Measurements from ENCODE around the gene PDZD2.

PDZD2 gene

DNA sequence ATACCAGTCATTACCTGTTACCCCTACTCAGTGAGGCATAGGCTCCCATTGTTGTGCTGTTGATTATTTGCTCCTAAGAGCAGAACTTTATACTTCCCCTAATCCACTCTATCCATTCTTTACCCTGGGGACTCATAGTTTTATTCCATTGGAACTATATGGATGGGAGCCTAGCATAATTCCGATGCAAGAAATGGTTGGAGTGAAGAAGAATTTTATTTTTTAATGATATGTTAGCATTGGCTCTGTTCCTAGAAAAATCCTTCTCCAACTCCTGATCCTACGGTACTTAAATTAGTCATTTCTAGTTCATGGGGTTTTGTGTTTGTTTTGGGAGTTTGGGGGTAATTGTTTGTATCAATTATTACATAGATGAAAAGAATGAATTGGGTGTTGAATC lies 343.7 kb downstream of the PDZD2 start:
- no peak overlapping the region for H3K4me3 ChIP-seq (ENCODE audit: low read depth, low read length)
- DNase-seq (ENCODE audit: low read depth) = no peak

DNA sequence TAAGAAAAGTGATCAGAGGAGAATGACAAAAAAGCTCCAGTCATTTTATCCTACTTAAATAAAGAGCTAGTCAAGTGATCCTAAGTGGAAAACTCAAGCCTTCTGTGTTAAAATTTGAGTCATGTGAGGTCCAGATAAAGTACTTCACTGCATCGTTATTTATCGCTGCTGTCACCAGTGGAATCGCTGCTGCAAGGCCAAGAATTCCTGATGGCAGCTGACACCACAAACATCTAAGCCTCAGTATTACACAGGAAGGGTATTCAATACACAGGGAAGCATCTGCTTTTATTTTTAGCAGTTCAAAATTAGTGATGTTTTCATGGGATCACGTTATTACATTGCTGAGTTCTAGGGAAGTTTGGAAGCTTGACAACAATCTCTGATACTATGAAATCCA lies 344.9 kb downstream of the PDZD2 start:
- DNase-seq (ENCODE audit: low read depth) = peak; percentile 47
- H3K4me3 ChIP-seq (ENCODE audit: low read depth, low read length) = no peak overlapping the region

DNA sequence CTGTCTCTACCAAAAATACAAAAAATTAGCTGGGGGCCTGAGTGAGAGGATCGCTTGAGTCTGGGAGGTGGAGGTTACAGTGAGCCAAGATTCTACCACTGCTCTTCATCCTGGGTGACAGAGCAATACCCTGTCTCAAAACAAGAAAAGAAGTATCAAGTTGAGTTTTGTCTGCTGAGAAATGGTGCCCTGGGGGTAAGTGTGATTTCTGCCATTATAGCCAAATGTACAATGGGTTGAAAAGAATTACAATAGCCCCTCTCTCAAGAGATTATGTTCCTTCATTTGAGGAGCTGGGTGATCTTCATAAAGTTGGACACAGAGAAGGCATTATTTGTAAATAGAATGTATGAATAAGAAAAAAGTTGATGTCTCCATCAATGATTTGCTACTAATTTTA lies 345.8 kb downstream of the PDZD2 start:
- no peak overlapping the region for H3K4me3 ChIP-seq (ENCODE audit: low read depth, low read length)
- DNase-seq (ENCODE audit: low read depth) = no peak

DNA sequence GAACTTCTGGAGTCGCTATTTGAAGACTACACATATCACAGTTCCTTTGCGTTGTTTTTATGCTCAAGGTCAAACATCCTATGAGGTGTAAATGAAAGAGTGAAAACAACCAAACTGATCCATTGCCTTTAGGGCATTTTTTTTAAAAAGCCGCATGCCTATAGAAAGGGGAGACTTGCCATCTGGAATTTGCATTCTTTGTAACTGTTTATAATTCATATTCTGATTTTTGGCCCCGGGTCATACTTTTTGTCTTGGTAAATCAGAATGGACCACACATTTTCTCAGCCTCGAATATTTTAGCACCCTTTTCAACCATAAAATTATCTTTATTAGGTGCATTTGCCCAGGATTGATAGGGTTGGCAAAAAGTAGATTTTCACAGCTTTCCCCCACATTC lies 347.2 kb downstream of the PDZD2 start:
- no peak for DNase-seq (ENCODE audit: low read depth)
- H3K4me3 ChIP-seq (ENCODE audit: low read depth, low read length) = no peak overlapping the region

DNA sequence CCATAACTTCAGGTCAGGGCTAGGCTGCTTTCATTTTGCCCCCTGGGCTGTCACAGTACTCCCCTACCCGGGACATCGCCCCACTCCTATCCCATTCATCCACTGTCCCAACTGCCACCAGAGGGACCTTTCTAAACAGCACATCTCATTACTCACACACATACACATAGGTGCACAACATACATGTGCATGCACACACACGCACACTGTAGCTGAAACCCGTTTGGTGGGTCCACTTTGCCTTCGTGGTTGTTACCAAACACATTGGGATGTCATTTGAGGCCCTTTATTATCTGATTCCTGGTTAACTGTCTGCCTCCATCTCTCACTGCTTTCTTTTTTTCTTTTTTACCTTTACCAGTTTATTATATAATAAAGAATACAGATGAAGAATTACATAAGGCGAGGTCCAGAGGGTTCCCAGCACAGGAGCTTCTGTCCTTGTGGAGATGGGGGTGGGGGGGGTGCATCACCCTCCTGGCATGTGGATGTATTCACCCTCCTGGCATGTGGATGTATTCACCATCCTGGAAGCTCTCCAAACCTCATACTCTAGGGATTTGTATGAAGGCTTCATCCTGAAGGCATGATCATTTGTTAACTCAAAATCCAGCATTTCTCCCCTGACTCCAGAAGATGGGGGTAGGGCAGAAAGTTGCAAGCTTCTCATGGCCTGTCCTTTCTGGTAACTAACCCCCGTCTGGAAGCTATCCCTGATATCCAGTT lies 349.2 kb downstream of the PDZD2 start:
- H3K4me3 ChIP-seq (ENCODE audit: low read depth, low read length) = no peak overlapping the region
- DNase-seq (ENCODE audit: low read depth) = peak; percentile 97

DNA sequence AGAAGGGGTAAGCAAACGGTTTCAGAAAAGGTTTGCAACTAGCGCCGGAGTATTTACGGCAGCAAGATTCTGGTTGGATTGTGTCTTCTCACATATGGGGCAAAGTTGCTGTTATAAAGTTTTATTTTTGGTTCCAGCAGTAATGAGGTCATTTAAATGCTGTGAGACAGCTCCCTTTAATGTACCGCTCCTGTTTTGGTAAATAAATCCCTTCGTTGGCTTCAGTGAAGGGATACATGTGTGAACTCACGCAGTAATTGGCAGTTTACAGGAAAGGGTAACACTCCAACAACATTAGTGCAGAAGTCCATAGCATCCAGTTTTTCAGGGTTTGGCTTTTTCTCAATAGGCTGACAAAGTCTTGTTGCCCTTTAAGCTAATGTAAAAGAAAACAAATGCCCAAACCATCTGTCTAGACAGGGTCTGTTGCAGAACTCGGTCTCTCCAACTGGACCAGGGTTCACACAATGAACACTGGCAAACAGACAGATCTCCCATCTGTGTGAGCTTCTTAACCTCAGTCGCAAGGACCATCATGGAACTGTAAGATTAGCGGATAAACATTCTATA lies 351.2 kb downstream of the PDZD2 start:
- no peak overlapping the region for H3K4me3 ChIP-seq (ENCODE audit: low read depth, low read length)
- peak; percentile 9 for DNase-seq (ENCODE audit: low read depth)

DNA sequence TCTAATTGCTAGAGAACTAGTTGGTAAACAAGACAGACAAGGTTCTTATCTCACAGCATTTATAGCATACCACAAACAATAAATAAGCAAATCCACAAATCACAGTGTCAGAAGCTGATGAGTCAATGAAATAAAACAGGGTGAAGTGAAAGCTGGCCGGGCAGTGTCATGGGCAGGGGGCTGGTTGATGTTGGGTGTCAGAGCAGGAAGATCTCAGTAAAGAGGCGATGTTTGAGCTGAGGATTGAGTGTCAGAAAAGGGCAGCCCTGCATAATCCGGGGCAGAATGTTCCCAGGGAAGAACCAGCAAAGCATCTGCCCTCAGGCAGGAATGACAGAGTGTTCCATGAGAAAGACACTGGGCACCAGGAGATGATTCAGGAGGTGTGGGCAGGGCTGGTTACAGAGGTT lies 351.8 kb downstream of the PDZD2 start:
- DNase-seq (ENCODE audit: low read depth) = peak; percentile 4
- H3K4me3 ChIP-seq (ENCODE audit: low read depth, low read length) = no peak overlapping the region

DNA sequence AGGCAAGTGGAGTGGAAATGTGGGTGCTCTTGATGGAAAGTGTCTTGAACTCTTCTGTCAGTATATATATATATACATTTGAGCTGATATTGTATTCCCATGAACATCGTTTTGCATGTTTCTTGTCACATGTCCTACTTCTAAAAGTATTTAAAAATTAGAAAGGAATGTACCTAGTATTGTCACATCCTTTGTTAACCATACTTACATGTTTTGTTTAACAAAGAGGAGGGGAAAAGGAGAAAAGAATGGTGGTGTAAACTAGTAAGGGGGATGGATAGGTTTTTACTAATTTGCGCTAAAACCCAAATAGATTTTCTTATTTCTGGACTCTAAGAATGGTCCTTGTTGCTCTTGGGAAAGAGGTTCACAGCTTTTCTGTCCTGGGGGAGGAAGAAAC lies 353.4 kb downstream of the PDZD2 start:
- no peak overlapping the region for H3K4me3 ChIP-seq (ENCODE audit: low read depth, low read length)
- no peak for DNase-seq (ENCODE audit: low read depth)

DNA sequence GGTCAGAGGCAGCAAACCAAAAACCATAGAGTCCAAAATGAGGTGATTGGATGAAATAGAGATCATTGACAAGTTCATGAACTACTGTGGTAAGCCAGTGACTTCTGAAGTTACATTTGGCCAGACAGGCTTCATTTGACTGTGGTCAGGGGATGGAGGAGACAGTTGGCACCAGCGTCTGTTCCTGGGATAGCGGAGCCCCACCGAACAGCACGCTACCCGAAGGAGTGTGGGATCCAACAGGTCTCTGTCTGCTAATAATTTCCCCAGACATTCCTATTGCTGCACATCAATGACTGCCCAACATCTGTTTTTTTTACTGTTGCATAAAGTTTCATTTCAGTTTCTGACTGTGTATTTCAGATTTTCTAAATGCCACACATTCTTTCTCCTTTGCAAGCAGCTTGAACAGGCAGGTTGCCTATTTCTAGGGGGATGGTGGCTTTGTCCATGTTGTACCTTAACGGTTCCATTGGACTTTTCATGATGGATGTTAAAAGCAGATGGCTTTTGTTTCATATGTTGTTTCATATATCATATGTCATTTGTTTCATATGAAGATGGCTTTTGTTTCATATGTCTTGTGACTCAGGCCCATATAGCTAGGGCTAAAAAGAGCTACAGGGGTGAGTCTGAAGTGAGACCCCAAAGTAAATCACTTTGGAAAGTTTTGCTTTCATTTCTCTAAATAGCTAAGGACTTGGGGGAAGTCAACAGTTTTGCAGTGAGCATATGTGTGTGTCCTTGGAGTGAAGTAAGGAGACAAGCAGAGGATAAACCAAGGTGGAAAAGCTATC lies 354.4 kb downstream of the PDZD2 start:
- no peak overlapping the region for H3K4me3 ChIP-seq (ENCODE audit: low read depth, low read length)
- DNase-seq (ENCODE audit: low read depth) = peak; percentile 31

DNA sequence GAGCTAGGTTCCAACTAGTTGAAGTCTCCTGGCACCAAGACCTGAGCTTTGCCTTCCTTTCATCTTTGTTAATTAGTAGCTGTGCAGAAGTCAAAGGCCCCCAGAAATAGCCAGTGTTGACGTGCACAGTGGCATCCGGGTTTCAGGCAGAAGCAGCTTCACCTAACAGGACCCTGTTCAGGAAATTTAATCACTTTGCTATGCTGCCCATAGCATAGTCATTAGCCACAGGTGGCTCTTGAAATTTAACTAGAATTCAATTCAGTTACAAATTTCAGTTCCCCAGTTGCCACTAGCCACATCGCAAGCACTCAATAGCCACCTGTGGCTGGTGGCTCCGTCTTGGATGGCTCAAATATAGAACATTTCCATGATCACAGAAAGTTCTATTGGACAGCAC lies 356.1 kb downstream of the PDZD2 start:
- DNase-seq (ENCODE audit: low read depth) = no peak
- H3K4me3 ChIP-seq (ENCODE audit: low read depth, low read length) = no peak overlapping the region

DNA sequence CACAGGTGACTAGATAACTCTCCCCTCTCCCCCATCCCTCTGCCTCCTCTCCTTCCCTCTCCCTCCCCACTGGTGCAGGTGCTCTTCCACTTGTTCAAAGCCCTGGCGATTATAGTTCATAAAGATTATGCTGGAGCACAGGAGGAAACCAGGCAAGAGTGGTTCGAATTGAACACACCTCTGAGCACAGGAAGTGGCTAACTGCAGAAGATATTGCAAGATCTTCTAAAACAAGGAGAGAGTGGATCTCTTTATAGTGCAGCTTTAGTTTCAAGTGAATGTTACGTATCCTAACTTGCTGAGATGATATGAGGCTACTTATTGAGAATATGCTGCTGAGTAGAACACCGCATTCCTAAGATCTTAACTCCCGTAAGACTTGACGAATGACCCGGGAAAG lies 356.8 kb downstream of the PDZD2 start:
- no peak for DNase-seq (ENCODE audit: low read depth)
- no peak overlapping the region for H3K4me3 ChIP-seq (ENCODE audit: low read depth, low read length)

DNA sequence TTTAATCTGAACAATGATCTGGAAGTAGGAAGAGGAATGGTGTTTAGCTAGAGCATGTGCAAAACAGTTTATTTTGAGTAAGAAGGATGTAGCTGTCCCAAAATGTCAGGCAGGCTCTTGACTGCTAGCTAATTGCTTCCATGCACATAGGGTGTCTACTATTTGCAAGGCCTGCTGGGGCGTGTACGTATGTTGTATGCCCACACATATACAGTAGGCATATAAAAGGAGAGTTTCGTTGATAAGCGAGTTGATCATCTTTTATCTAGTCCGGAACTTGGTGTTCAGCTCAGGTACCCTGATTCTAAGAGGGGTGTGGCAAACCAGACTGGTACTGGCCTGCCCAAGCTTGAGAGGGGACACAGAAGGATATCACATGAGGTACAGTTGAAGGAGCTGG lies 358.0 kb downstream of the PDZD2 start:
- no peak for DNase-seq (ENCODE audit: low read depth)
- no peak overlapping the region for H3K4me3 ChIP-seq (ENCODE audit: low read depth, low read length)

DNA sequence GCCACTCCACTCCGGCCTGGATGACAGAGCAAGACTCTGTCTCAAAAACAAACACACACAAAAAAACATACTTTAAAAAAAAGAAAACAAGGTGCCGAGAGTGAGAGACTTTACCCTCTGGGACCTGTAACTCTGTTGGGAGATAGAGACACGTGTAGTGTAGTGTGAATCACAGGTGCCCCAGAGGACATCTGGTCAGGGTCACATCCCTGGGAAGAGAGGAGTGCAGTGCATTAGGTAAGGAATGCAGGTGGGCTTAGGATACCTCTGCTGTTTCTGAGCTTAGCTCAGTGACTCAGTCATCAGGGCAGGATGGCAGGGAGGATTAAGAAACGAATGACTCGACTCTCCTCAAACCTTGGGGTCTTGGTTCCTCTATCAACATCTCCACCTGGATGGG lies 360.5 kb downstream of the PDZD2 start:
- H3K4me3 ChIP-seq (ENCODE audit: low read depth, low read length) = no peak overlapping the region
- DNase-seq (ENCODE audit: low read depth) = no peak

DNA sequence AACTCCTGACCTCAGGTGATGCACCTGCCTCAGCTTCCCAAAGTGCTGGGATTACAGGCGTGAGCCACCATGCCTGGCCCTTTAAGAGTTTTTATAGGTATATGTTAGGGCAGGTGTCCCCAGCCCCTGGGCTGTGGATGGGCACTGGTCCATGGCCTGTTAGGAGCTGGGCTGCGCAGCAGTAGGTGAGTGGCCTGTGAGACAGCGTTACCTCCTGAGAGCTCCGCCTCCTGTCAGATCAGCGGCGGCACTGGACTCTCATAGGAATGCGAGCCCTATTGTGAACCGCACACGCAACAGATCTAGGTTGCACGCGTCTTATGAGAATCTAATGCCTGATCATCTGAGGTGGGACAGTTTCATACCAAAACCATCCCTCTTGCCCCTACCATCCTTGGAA lies 361.8 kb downstream of the PDZD2 start:
- no peak overlapping the region for H3K4me3 ChIP-seq (ENCODE audit: low read depth, low read length)
- no peak for DNase-seq (ENCODE audit: low read depth)

DNA sequence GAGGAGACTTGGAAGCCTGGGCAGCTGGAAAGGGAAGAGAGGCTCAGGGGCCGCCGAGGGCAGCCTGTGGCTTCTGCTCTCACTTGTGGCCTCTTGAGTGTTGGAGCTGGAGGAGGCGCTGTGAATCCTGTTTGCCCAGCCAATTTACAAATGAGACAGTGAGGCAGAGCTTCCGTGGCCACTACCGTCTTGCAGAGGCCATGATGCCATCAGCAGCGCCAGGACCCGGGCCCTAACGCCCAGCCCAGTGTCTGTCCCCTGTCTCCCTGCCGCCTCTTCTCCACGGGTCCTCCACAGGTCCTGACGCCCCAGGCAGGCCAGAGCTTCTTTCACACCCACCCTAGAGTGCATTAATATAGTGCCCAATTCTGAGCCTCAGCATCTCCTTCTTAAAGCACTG lies 362.4 kb downstream of the PDZD2 start:
- no peak for DNase-seq (ENCODE audit: low read depth)

DNA sequence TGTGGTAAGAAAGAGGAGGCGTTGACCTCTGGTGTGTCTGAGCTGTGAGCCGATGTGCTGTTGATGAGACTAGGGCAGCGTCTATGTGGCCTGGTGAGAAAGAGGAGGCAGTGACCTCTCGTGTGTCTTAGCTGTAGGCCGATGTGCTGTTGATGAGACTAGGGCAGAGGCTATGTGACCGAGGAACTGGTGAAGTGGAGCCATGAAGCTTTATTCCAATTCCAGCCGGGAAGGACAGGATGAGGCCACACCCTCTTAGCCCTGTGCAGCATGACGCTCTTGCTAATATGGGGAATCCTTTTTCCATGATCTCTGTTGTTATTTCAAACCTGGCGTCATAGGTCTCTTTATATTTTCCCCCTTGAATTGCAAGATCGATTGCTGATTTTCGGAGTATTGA lies 362.8 kb downstream of the PDZD2 start:
- no peak overlapping the region for H3K4me3 ChIP-seq (ENCODE audit: low read depth, low read length)
- no peak for DNase-seq (ENCODE audit: low read depth)

More for the DNA sequence above, 362.4 kb downstream of the PDZD2 start:
- H3K4me3 ChIP-seq (ENCODE audit: low read depth, low read length) = no peak overlapping the region

DNA sequence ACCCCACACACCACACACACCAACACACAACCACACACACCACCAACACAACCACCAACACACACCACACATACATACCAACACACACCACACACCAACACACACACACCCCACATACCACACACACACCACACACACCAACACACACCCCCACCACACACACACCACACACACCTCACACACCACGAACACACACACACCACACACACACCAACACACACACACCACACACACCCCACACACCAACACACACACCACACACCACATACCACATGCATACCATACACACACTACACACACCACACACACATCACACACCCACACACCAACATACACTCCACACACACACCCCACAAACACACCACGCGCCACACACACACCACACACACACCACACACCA lies 363.8 kb downstream of the PDZD2 start:
- no peak for DNase-seq (ENCODE audit: low read depth)
- no peak overlapping the region for H3K4me3 ChIP-seq (ENCODE audit: low read depth, low read length)

DNA sequence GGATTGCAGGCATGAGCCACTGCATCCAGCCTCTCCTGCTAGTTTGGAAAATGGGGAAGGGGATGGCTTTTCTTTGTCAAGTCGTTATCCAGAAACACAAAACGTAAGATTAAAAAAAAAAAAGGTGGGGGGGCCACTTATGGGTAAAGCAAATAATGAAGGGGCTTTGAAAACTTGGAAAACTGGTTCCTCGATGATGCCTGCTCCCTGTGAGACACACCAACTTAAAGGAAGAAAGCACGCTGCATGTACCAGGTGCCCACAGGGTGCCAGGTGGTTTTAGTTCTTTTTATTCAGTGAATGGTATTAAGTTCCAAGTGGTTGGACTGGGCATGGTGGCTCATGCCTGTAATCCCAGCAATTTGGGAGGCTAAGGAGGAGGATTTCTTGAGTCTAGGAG lies 365.1 kb downstream of the PDZD2 start:
- H3K4me3 ChIP-seq (ENCODE audit: low read depth, low read length) = no peak overlapping the region
- DNase-seq (ENCODE audit: low read depth) = no peak

DNA sequence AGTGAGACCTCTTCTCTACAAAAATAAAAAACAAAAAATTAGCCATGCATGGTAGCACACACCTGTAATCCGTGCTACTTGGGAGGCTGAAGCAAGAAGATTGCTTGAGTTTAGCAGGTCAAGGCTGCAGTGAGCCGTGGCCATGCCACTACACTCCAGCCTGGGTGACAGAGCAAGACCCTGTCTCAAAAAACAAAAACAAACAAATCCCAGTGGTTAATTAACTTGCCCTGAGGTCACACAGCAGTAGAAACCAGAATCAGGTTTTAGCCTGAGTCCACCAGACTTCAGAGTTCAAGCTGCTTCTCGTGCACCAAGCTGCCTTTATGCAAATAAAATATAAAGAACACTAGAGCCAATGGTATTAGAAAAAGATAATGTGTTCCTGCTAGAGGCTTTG lies 365.5 kb downstream of the PDZD2 start:
- no peak for DNase-seq (ENCODE audit: low read depth)
- H3K4me3 ChIP-seq (ENCODE audit: low read depth, low read length) = no peak overlapping the region

DNA sequence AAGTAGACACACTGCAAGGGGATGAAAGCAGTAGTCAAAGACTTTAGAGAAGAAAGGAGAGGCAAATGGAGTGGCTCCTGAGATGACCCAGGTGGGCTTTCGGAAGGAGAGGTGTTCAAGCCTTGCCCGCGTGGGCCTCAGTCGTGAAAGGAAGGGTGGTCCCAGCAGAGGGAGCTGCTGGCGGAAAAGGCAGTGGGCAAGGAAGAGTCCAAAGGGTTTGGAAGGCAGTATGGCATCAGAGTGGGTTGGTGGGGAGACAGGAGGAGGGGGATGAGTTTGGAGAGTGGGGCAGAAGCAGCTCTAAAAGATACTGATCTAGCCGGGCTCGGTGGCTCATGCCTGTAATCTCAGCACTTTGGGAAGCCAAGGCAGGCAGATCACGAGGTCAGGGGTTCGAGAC lies 369.8 kb downstream of the PDZD2 start:
- DNase-seq (ENCODE audit: low read depth) = no peak
- H3K4me3 ChIP-seq (ENCODE audit: low read depth, low read length) = no peak overlapping the region

DNA sequence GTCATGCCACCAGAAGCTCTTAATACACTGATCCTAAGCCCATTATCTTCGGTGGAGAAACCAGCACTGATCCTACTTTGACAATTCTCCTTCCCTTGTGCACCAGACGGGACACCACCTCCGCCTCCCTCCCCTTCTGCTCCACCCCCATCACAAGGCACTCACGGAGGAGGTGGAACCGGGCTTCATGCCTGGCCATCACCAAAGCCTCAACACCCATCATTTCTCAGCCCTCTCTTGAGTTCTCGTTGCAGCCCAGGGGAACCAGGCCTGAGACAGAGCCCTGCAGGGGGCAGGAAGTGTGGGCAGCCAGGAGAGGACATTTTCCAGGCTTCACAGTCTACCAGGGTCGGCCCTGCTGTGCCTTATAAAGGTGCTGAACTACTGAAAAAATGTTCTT lies 374.7 kb downstream of the PDZD2 start:
- H3K4me3 ChIP-seq (ENCODE audit: low read depth, low read length) = no peak overlapping the region
- no peak for DNase-seq (ENCODE audit: low read depth)

Data from skeletal muscle cell (primary cell).